Stimulated activated CD4-positive, alpha-beta T cell treated with anti-CD3 and anti-CD28 coated beads, TNF-alpha, amount 100 ng/mL, for 24 hours (primary cell): Measurements from ENCODE around the gene ADAMTS16.

Experiments used
- DNase-seq, 3 experiments: peaks; one replicate each; pipeline ENCODE4 v3.0.0-alpha.2; 2020; ENCODE audit warnings: low read depth in 3 of 3

ADAMTS16 gene

GRCh38 chr5:5144441-5144840 is 4.3 kb downstream of the ADAMTS16 start:
- DNase-seq = no peak

DNA sequence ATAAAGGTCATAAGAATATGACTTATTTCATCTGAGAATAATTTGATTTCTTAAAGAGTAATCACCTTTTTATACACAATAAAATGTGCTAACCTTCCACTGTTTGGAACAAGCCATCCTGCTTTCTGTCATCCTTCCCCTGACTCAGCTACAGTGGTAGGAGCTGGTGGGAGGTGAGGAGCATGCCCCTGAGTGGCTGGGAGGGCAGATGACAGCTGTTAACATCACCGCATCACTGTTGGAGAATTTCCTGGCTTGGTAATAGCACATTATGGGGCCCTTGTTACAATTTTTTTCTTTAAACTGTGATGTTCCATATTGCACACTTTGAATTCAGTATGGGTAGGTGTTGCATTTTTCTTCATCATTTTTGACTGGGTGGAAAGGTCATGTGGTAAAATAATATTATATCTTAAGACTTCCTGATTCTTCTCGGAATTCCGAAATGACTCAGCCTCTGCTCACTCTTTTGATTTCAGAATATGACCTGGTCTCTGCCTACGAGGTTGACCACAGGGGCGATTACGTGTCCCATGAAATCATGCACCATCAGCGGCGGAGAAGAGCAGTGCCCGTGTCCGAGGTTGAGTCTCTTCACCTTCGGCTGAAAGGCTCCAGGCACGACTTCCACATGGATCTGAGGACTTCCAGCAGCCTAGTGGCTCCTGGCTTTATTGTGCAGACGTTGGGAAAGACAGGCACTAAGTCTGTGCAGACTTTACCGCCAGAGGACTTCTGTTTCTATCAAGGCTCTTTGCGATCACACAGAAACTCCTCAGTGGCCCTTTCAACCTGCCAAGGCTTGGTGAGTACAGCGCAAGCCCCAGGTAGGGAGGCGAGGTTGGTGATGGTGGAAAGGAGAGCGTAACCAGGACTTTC is 5.8 kb downstream of the ADAMTS16 start:
- no peak for DNase-seq

- DNase-seq = no peak
These were observed 6.5 kb downstream of the ADAMTS16 start for GRCh38 chr5:5146530-5147160.

GRCh38 chr5:5149154-5149553 is 9.0 kb downstream of the ADAMTS16 start:
- DNase-seq = no peak

- no peak for DNase-seq
These were observed 10.5 kb downstream of the ADAMTS16 start for GRCh38 chr5:5150667-5151066.

DNA sequence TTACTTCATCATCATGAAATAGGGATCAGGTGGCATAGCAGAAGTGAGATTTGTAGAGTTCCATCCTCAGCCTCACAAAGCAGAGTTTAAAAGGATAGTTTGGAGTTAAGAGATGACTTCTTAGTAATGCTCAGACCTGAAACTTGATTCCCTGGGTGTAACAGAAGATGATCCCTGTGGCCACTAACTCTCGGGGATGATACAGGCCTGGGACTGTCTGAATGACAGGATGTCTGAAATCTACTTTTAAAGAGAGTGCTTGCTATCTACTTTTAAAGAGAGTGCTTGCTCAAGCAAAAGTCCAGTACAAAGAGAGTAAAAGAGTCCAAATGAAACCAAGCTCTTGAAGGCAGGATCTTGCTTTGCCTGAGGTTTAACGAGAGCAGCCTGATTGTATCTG is 14.6 kb downstream of the ADAMTS16 start:
- no peak for DNase-seq

DNA sequence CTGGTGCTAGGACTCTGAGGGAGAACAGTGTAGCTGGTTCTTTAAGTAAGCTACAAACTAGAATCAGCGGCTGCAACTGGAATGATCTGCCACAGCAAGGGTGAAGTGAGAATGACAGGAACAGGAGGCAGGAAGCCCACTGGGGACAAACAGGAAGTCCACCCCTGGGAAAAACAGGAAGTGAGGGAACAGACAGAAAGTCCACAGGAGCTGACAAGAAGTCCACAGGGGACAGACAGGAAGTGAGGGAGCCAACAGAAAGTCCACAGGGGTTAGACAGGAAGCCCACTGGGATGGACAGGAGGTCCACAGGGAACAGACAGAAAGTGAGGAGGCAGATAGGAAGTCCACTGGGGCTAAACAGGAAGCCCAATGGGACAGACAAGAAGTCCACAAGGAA is 15.5 kb downstream of the ADAMTS16 start:
- DNase-seq = no peak

GRCh38 chr5:5156471-5157082 is 16.4 kb downstream of the ADAMTS16 start:
- no peak for DNase-seq

GRCh38 chr5:5158472-5158895 is 18.4 kb downstream of the ADAMTS16 start:
- DNase-seq = no peak

GRCh38 chr5:5159282-5160103 is 19.4 kb downstream of the ADAMTS16 start:
- no peak for DNase-seq

DNA sequence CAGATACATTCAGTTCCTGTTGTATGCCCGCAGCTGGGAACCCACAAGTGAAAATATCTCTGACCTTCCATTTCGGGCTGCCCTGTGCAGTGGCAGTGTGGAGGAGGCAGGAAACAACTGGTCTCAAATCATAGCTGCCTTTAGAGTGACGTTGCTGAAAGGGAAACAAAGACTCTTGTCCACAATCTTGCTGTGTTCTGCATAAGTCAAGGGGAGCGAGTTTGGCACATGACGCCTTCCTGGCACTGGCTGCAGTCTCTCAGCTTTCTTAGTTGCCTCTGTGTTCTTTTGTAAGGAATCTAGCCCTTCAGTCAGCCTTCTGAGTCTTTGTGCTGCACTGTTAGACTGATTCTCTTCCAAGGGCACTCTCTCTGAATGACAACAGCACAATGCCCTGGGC is 24.0 kb downstream of the ADAMTS16 start:
- DNase-seq = no peak

DNA sequence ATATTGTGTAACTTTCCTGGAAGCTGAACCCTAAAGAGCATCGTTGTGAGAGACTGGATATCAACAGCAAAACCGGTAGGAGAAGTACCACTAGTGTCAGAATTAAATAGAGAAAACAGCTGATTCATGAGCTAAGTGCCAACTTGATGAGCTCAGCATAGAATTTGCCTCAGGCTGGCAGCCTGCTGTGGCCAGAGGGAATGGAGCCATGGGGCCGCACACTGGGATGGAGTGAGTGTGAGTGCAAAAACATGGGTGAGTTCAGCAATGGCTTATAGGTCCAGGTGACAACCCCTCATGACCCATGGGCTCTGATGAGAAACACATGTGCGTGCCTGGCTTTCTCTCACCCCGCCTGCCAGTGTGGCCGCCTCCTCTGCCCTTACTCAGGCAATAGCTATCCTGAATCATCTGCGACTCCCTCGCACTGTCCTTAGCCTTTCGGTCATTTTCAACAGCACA is 25.4 kb downstream of the ADAMTS16 start:
- DNase-seq = no peak

- no peak for DNase-seq
These were observed 29.3 kb downstream of the ADAMTS16 start for GRCh38 chr5:5169466-5169865.

DNA sequence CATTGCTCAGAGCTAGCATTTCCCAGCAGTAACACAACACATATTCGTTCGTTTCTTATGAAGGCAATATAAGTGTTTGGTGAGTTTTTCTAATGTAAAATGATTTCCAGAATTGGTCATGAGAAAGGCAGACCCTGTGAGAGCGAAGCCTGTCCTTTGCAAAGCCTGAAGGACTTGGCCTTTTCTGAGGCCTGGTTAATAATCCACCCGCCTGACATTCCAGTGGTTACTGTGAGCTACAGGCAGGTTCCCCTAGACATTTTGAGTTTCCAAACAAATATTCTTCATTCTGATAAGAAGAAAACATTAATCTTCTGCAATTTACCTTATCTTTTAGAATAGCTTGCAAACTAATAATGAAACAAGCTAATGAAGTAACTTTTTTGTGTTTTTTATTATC is 38.0 kb downstream of the ADAMTS16 start:
- DNase-seq = no peak

DNA sequence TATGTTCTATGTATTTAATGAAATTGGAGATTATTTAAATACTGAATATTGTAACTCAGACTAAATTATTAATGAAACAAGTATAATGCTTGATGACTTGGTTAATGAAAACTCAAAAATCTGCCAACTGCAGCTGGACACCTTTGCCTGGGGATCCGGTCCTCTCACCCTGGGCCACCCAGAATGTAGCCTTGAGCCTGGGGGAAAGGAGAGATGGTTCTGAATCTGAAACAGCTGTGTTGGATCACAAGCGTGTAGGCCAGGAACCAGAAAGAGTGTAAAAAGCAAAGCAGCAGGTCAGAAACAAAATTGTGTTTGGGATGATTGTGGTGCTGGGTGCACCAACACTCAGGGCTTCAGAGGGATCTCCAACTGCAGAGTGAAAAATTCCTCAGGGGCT is 38.5 kb downstream of the ADAMTS16 start:
- no peak for DNase-seq

DNA sequence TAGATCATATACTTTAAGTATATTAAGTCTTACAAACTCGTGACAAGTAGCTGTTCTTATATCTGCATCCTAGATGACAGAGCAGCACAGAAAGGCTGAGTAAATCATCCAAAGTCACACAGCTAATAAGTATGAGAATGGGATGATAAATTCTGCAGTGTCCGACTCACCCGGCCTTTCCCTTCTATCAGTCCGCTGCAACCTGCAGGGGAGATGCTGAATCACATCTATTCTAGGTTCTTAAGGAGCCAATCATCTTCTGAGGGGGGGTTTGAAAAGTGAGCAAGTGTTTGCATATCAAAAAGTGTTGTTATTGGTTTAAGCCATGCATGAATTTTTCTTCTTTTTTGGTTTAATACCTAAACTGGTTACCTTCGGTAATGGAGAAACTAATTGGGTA is 38.9 kb downstream of the ADAMTS16 start:
- DNase-seq = no peak

- no peak for DNase-seq
These were observed 39.5 kb downstream of the ADAMTS16 start for GRCh38 chr5:5179597-5179996.

- no peak for DNase-seq
These were observed 41.7 kb downstream of the ADAMTS16 start for GRCh38 chr5:5181650-5182324.

GRCh38 chr5:5182508-5183188 is 42.5 kb downstream of the ADAMTS16 start:
- DNase-seq = no peak

GRCh38 chr5:5183189-5183699 is 43.1 kb downstream of the ADAMTS16 start:
- no peak for DNase-seq
